Measurements from ENCODE around the gene EID2B. TPM values are rescaled to one million over a fixed set of nuclear protein-coding genes. Genes with fewer than 3 reads are reported as not detected.

Gene EID2B
- polyA plus RNA-seq, 1 of the 3 experiments (the other 2 are of a cell fraction) = 6.5 TPM

GRCh38 chr19:39543477-39543857 lies 10.8 kb upstream of the EID2B start (continued):
- TF ChIP-seq POLR2AphosphoS5 (IDR thresholded peaks at IDR 0.05; ENCODE audit: low read depth, low read length) = no peak
- no peak for TF ChIP-seq TCF12 (IDR thresholded peaks at IDR 0.05)

GRCh38 chr19:39542206-39542605 lies 9.6 kb upstream of the EID2B start:
- no peak for TF ChIP-seq USF1 (IDR thresholded peaks at IDR 0.05; ENCODE audit: borderline replicate concordance, low read depth)
- no peak for TF ChIP-seq FOXM1 (IDR thresholded peaks at IDR 0.05; ENCODE audit: low read depth)
- no peak for TF ChIP-seq ZBTB33 (IDR thresholded peaks at IDR 0.05; ENCODE audit: borderline replicate concordance, low read depth)
- TF ChIP-seq POLR2AphosphoS5 (IDR thresholded peaks at IDR 0.05; ENCODE audit: low read depth, low read length) = no peak
- no peak for TF ChIP-seq FOSL2 (IDR thresholded peaks at IDR 0.05; ENCODE audit: borderline replicate concordance, low read depth)
- no peak for TF ChIP-seq IRF3 (IDR thresholded peaks at IDR 0.05; ENCODE audit: low read depth, low read length)
- no peak for TF ChIP-seq USF2 (IDR thresholded peaks at IDR 0.05; ENCODE audit: borderline replicate concordance, low read depth, low read length)
- TF ChIP-seq RXRA (IDR thresholded peaks at IDR 0.05; ENCODE audit: borderline replicate concordance, low read depth) = no peak
- no peak for TF ChIP-seq GABPA (IDR thresholded peaks at IDR 0.05; ENCODE audit: low read depth)
- WGBS (ENCODE audit: low lambda C conversion rate) = 69% methylated on average over 2 of the region's 2 CpGs
- peaks cover 7% of the 10 kb centered on the region; the same call in 1 of the 2 replicates for H4K20me1 ChIP-seq (ENCODE audit: insufficient read depth)
- H3K9ac ChIP-seq = no peak overlapping the region
- no peaks in the 10 kb centered on the region for H3K36me3 ChIP-seq (replicated peaks in 1 of 2; ENCODE audit: control insufficient read depth in 1 of 2, insufficient read depth in 2 of 2, low read length in 1 of 2)
- peaks cover 23% of the 10 kb centered on the region for H3K79me2 ChIP-seq (ENCODE audit: insufficient read depth)
- no peak overlapping the region for H2AFZ ChIP-seq (ENCODE audit: low read depth)
- H3K27ac ChIP-seq (ENCODE audit: low read depth in 2 of 2, low read length in 1 of 2) = no peak overlapping the region
- no peaks in the 10 kb centered on the region for H3K9me3 ChIP-seq
- H3K4me2 ChIP-seq = no peak overlapping the region
- DNase-seq = no peak
- no peaks in the 10 kb centered on the region for H3F3A ChIP-seq (replicated peaks; ENCODE audit: insufficient read depth)
- H3K4me1 ChIP-seq (ENCODE audit: control insufficient read depth in 1 of 2, insufficient read depth in 2 of 2, low read depth in 1 of 2, low read length in 1 of 2) = peaks cover 3 to 7% of the 10 kb centered on the region in 2 experiments; a peak in 2 of 4 replicates
- peaks cover 6% of the 10 kb centered on the region; the same call in 1 of the 2 replicates for H3K27me3 ChIP-seq (ENCODE audit: insufficient read depth)
- no peak overlapping the region for H3K4me3 ChIP-seq (ENCODE audit: low read depth in 2 of 2, low read length in 1 of 2)
- ChIA-PET POLR2A (no interaction called here), CTCF (interaction anchor here (0.7 to 3.1 kb wide), 6 partner anchors 9 to 302 kb away, joined by 3 to 20 read pairs (median 4); no protein-coding TSS in a partner anchor)
- no peaks in the 10 kb centered on the region for H3K9me2 ChIP-seq
